GM23338 (cell line): ENCODE results near the gene SMIM13. TPM values are rescaled to one million over a fixed set of nuclear protein-coding genes. Genes with fewer than 3 reads are reported as not detected.

Source experiments
- ATAC-seq: fragments of 200-7000 bp; cut with Tn5 transposase; 3 replicates; pipeline ENCODE4 v1.9.1; 2020
- DNase-seq: peaks from one replicate; pipeline ENCODE4 v3.0.0-alpha.2; 2015; ENCODE audit warnings: low spot score
- H2AFZ ChIP-seq: fragments of 200-600 bp; sonication (generic); 2 replicates; pipeline ENCODE4 v1.8.0; 2016; ENCODE audit warnings: antibody characterized with exemption, mild to moderate bottlenecking, moderate library complexity
- H3F3A ChIP-seq: fragments of 200-600 bp; sonication (generic); replicated peaks from 2 replicates; pipeline ENCODE4 v1.8.0; 2017; ENCODE audit warnings: antibody characterized with exemption, mixed run types, low read depth
- H3K27ac ChIP-seq: fragments of 200-600 bp; sonication (generic); 2 replicates; pipeline ENCODE4 v1.6.1; 2016; ENCODE audit warnings: low read depth
- H3K27me3 ChIP-seq: fragments of 200-600 bp; sonication (generic); 2 replicates; pipeline ENCODE4 v1.8.0; 2016; ENCODE audit warnings: mild to moderate bottlenecking, mixed run types, moderate library complexity; ENCODE audit not compliant: insufficient read depth
- H3K36me3 ChIP-seq: fragments of 200-600 bp; sonication (generic); 2 replicates; pipeline ENCODE4 v1.8.0; 2016; ENCODE audit warnings: mild to moderate bottlenecking; ENCODE audit not compliant: insufficient read depth
- H3K4me1 ChIP-seq: fragments of 200-600 bp; sonication (generic); 2 replicates; pipeline ENCODE4 v1.8.0; 2016; ENCODE audit warnings: mild to moderate bottlenecking, moderate library complexity; ENCODE audit not compliant: insufficient read depth
- H3K4me2 ChIP-seq: fragments of 200-600 bp; sonication (generic); 2 replicates; pipeline ENCODE4 v1.7.1; 2017; ENCODE audit warnings: mixed run types
- H3K4me3 ChIP-seq: fragments of 200-600 bp; sonication (generic); 2 replicates; pipeline ENCODE4 v1.6.1; 2016; ENCODE audit warnings: mixed run types
- H3K79me2 ChIP-seq: fragments of 200-600 bp; sonication (generic); replicated peaks from 2 replicates; pipeline ENCODE4 v1.8.0; 2017; ENCODE audit warnings: mild to moderate bottlenecking; ENCODE audit not compliant: insufficient read depth
- H3K9me2 ChIP-seq: fragments of 200-600 bp; sonication (generic); 2 replicates; pipeline ENCODE4 v1.8.0; 2017; ENCODE audit not compliant: insufficient read depth
- H4K20me1 ChIP-seq: fragments of 200-600 bp; sonication (generic); replicated peaks from 2 replicates; pipeline ENCODE4 v1.8.0; 2017; ENCODE audit warnings: mild to moderate bottlenecking; ENCODE audit not compliant: insufficient read depth
- H3K27ac Mint-ChIP-seq: 2 replicates; pipeline ENCODE4 v1.8.0; 2020; ENCODE audit warnings: inconsistent platforms, mild to moderate bottlenecking, moderate library complexity, mixed read lengths
- H3K27me3 Mint-ChIP-seq: 3 replicates; pipeline ENCODE4 v1.8.0; 2022; ENCODE audit warnings: low read depth, mild to moderate bottlenecking, moderate library complexity, mixed read lengths, inconsistent platforms; ENCODE audit not compliant: insufficient read depth, poor library complexity
- H3K36me3 Mint-ChIP-seq: 3 replicates; pipeline ENCODE4 v1.8.0; 2021; ENCODE audit warnings: low read depth, mild to moderate bottlenecking, inconsistent platforms, moderate library complexity, mixed read lengths
- H3K4me1 Mint-ChIP-seq: 3 replicates; pipeline ENCODE4 v1.8.0; 2020; ENCODE audit warnings: mild to moderate bottlenecking, inconsistent platforms, mixed read lengths
- H3K4me3 Mint-ChIP-seq: 3 replicates; pipeline ENCODE4 v1.8.0; 2021; ENCODE audit warnings: moderate library complexity, mild to moderate bottlenecking, inconsistent platforms, mixed read lengths
- H3K9me3 Mint-ChIP-seq: 3 replicates; pipeline ENCODE4 v1.8.0; 2020; ENCODE audit warnings: moderate library complexity, mild to moderate bottlenecking, inconsistent platforms, mixed read lengths
- CREB1 ChIP-seq: fragments of 250-450 bp; sonication (Bioruptor Pico); IDR thresholded peaks from 2 replicates; pipeline ENCODE4 v1.5.0; 2020; ENCODE audit warnings: low read depth, mild to moderate bottlenecking, moderate library complexity
- JUNB ChIP-seq: IDR thresholded peaks from one replicate; pipeline ENCODE4 v1.6.1; 2016; ENCODE audit warnings: antibody characterized with exemption; ENCODE audit not compliant: unreplicated experiment
- POLR2AphosphoS5 ChIP-seq: IDR thresholded peaks from 2 replicates; pipeline ENCODE4 v1.6.1; 2016; ENCODE audit warnings: antibody characterized with exemption, low read depth
- STAT1 ChIP-seq: IDR thresholded peaks from one replicate; pipeline ENCODE4 v1.6.1; 2016; ENCODE audit warnings: antibody characterized with exemption; ENCODE audit not compliant: unreplicated experiment
- ZNF114 ChIP-seq: fragments of 250-450 bp; sonication (Bioruptor Pico); IDR thresholded peaks from 2 replicates; pipeline ENCODE4 v1.5.0; 2020; ENCODE audit warnings: mild to moderate bottlenecking, moderate library complexity
- ZNF462 ChIP-seq: fragments of 250-450 bp; sonication (Bioruptor Pico); IDR thresholded peaks from 2 replicates; pipeline ENCODE4 v1.5.0; 2020; ENCODE audit warnings: mild to moderate bottlenecking, moderate library complexity
- polyA plus RNA-seq: library from polyadenylated mRNA; unstranded; fragments of >200 nt; fragmentation: Nextera tagmentation; extraction: Ambion mirVana; gene quantifications from 2 replicates; pipeline ENCODE4 v1.2.1, GENCODE V29; 2016
- total RNA-seq: library from RNA; depleted of rRNA; stranded (reverse); fragments of >200 nt; shearing (Covaris generic); gene quantifications from 2 replicates; pipeline ENCODE4 v1.2.3, GENCODE V29; 2014
- TF ChIP-seq, protein P1 (sequence below): IDR thresholded peaks from 2 replicates; pipeline ENCODE4 v1.6.1; 2016; ENCODE audit warnings: antibody characterized with exemption
- TF ChIP-seq, protein P2 (sequence below), 2 experiments: fragments of 200-600 bp in 1 of 2; sonication (generic) in 1 of 2; conservative IDR thresholded peaks; 2 replicates each; pipeline versions ENCODE4 v1.5.1 to v1.6.1; 2016 to 2017; ENCODE audit warnings: antibody characterized with exemption in 2 of 2, low read depth in 2 of 2, mild to moderate bottlenecking in 2 of 2, moderate library complexity in 1 of 2

Gene SMIM13
- total and polyA plus RNA-seq, 2 experiments from 2014 or later = 7.2 to 12.7 TPM

DNA sequence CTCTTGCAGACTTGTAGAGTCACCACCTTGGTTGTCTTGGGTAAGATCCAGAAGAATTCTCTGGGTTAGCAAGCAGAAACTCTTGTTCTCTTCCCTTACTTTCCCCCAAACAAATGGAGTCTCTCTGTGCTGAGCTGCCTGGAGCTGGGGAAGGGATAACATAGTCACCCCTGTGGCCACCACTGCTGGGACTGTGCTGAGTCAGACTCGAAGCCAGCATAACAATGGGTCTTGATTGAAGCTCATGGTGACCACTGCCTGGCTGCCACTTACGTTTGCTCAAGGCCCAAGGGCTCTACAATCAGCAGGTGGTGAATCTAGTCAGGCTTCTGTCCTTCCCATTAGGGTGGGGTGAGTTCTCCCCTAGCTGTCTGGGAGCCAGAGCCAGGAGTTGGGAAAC lies 33.2 kb downstream of the SMIM13 start:
- H3K9me3 Mint-ChIP-seq = no peaks in the 10 kb centered on the region
- H3K4me3 Mint-ChIP-seq = no peak overlapping the region
- peaks cover 91% of the 10 kb centered on the region for H3K79me2 ChIP-seq

More for the DNA sequence above, 33.2 kb downstream of the SMIM13 start:
- H3K4me1 Mint-ChIP-seq = peaks cover 30% of the 10 kb centered on the region
- peak overlapping the region; percentile 34; the same call in 1 of the 2 replicates for H3K27ac Mint-ChIP-seq
- Histone ChIP-seq H3K9me2 (peaks cover 13% of the 10 kb centered on the region; the same call in 1 of the 2 replicates), H3K36me3 (no peaks in the 10 kb centered on the region), H3K4me1 (peaks cover 11% of the 10 kb centered on the region; the same call in 1 of the 2 replicates), H2AFZ (no peak overlapping the region), H3F3A (no peaks in the 10 kb centered on the region), H3K4me3 (no peak overlapping the region), H3K27me3 (no peaks in the 10 kb centered on the region), H3K27ac (no peak overlapping the region), H4K20me1 (peaks cover 23% of the 10 kb centered on the region), H3K4me2 (peak overlapping the region; percentile 31; the same call in 1 of the 2 replicates)
- TF ChIP-seq ZNF114 (CRISPR knock-in tag) (no peak), STAT1 (no peak), ZNF462 (CRISPR knock-in tag) (no peak), CREB1 (no peak), POLR2AphosphoS5 (no peak), JUNB (no peak)
- TF ChIP-seq, protein P1, sequence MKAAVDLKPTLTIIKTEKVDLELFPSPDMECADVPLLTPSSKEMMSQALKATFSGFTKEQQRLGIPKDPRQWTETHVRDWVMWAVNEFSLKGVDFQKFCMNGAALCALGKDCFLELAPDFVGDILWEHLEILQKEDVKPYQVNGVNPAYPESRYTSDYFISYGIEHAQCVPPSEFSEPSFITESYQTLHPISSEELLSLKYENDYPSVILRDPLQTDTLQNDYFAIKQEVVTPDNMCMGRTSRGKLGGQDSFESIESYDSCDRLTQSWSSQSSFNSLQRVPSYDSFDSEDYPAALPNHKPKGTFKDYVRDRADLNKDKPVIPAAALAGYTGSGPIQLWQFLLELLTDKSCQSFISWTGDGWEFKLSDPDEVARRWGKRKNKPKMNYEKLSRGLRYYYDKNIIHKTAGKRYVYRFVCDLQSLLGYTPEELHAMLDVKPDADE = no peak
- TF ChIP-seq, protein P2, sequence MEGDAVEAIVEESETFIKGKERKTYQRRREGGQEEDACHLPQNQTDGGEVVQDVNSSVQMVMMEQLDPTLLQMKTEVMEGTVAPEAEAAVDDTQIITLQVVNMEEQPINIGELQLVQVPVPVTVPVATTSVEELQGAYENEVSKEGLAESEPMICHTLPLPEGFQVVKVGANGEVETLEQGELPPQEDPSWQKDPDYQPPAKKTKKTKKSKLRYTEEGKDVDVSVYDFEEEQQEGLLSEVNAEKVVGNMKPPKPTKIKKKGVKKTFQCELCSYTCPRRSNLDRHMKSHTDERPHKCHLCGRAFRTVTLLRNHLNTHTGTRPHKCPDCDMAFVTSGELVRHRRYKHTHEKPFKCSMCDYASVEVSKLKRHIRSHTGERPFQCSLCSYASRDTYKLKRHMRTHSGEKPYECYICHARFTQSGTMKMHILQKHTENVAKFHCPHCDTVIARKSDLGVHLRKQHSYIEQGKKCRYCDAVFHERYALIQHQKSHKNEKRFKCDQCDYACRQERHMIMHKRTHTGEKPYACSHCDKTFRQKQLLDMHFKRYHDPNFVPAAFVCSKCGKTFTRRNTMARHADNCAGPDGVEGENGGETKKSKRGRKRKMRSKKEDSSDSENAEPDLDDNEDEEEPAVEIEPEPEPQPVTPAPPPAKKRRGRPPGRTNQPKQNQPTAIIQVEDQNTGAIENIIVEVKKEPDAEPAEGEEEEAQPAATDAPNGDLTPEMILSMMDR (conservative IDR thresholded peaks at IDR 0.05; ENCODE audit: low read depth in 2 of 2) = no peak
- H3K36me3 Mint-ChIP-seq = peaks cover 12% of the 10 kb centered on the region
- ATAC-seq = peak; percentile 60
- peaks cover 2% of the 10 kb centered on the region for H3K27me3 Mint-ChIP-seq
- DNase-seq = no peak
